A549 (cell line): ENCODE data around the gene TIGIT.

Experiments
- CHD2 ChIP-seq: fragments of 150-350 bp; IDR thresholded peaks from 2 replicates; pipeline ENCODE4 v1.6.1; 2014; ENCODE audit warnings: low read length; ENCODE audit not compliant: partially characterized antibody
- EP300 ChIP-seq, 2 experiments: fragments of >200 bp; sonication (Bioruptor Twin); formaldehyde crosslinking; IDR thresholded peaks; 2 replicates in 1 of 2; 3 replicates in 1 of 2; pipeline ENCODE4 v1.6.1; 2016 to 2017
- HOXA7 ChIP-seq: fragments of 250-450 bp; sonication (Bioruptor Pico); IDR thresholded peaks from 2 replicates; pipeline ENCODE4 v1.5.0; 2020; ENCODE audit warnings: mild to moderate bottlenecking, moderate library complexity
- POLR2AphosphoS2 ChIP-seq: conservative IDR thresholded peaks from 2 replicates; pipeline ENCODE4 v1.6.1; 2012; ENCODE audit warnings: low read length, improper control_type of control experiment, inconsistent platforms
- RFX5 ChIP-seq: fragments of 450-650 bp; IDR thresholded peaks from 2 replicates; pipeline ENCODE4 v1.7.1; 2014; ENCODE audit warnings: antibody characterized with exemption, mild to moderate bottlenecking, moderate library complexity
- TF ChIP-seq, protein P1 (sequence below): fragments of >200 bp; sonication (Bioruptor Twin); formaldehyde crosslinking; IDR thresholded peaks from 3 replicates; pipeline ENCODE4 v1.5.1; 2016

DNA sequence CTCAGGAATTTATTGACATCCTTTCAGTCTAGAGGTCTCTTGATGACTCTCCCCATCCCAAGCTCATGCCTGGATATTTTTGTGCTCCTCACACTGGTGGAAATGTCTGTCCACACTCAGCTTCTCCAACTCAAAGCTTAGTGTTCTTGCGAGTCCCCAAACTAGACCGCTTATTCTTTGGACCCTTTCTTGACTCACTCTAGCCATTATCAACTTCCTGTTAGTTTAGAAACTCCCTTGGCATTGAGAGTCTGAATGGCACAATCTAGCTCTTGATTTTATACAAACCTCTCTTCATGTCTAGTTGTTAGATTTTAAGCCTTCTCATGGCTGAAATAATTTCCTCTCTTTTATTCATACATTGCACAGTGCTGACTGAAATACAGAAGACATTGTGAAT, 19.6 kb downstream of the TIGIT start:
- TF ChIP-seq POLR2AphosphoS2 = no peak
- TF ChIP-seq CHD2 = no peak
- TF ChIP-seq, protein P1, sequence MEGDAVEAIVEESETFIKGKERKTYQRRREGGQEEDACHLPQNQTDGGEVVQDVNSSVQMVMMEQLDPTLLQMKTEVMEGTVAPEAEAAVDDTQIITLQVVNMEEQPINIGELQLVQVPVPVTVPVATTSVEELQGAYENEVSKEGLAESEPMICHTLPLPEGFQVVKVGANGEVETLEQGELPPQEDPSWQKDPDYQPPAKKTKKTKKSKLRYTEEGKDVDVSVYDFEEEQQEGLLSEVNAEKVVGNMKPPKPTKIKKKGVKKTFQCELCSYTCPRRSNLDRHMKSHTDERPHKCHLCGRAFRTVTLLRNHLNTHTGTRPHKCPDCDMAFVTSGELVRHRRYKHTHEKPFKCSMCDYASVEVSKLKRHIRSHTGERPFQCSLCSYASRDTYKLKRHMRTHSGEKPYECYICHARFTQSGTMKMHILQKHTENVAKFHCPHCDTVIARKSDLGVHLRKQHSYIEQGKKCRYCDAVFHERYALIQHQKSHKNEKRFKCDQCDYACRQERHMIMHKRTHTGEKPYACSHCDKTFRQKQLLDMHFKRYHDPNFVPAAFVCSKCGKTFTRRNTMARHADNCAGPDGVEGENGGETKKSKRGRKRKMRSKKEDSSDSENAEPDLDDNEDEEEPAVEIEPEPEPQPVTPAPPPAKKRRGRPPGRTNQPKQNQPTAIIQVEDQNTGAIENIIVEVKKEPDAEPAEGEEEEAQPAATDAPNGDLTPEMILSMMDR = no peak
- no peak for TF ChIP-seq HOXA7 (CRISPR knock-in tag)
- TF ChIP-seq RFX5 = no peak
- TF ChIP-seq EP300 (IDR thresholded peaks at IDR 0.05) = no peak
